GM18868 (cell line): ENCODE data around the gene DNAH17.

Experiments used
- ATAC-seq: cut with Tn5 transposase; IDR thresholded peaks from one replicate; pipeline ENCODE4 v1.9.1; 2021; ENCODE audit warnings: mild to moderate bottlenecking, moderate library complexity; ENCODE audit not compliant: unreplicated experiment

Gene DNAH17

GRCh38 chr17:78378225-78379130 lies 198.7 kb downstream of the DNAH17 start, which contains the start of gene PGS1:
Gene PGS1, plus strand, starts transcription at chr17:78378649. Its CDS starts 17 bp downstream, at chr17:78378666.
- ATAC-seq = no peak

GRCh38 chr17:78377858-78378224 lies 199.4 kb downstream of the DNAH17 start:
- no peak for ATAC-seq

GRCh38 chr17:78376161-78376560 lies 201.0 kb downstream of the DNAH17 start:
- no peak for ATAC-seq

- ATAC-seq = no peak
Observed at GRCh38 chr17:78375401-78376151, 201.6 kb downstream of the DNAH17 start.

GRCh38 chr17:78374631-78375274 lies 202.4 kb downstream of the DNAH17 start:
- no peak for ATAC-seq

GRCh38 chr17:78374189-78374588 lies 203.0 kb downstream of the DNAH17 start:
- no peak for ATAC-seq
